Parathyroid adenoma (tissue), 2 donors: ENCODE measurements around the gene MAT2A.
"Not testable (repeated sequence)": the region's sequence is repeated elsewhere in the genome, so short reads cannot be mapped to it uniquely, and the experiment has no call there.

Experiments
- H2AFZ ChIP-seq: fragments of 300-600 bp; sonication (generic); one replicate; pipeline ENCODE4 v1.7.0; 2017; ENCODE audit warnings: antibody characterized with exemption, mild to moderate bottlenecking
- H3K27ac ChIP-seq: fragments of 300-600 bp; sonication (generic); one replicate; pipeline ENCODE4 v1.7.0; 2017
- H3K27me3 ChIP-seq: fragments of 300-600 bp; sonication (generic); one replicate; pipeline ENCODE4 v1.7.0; 2017; ENCODE audit warnings: low read length; ENCODE audit not compliant: control insufficient read depth, insufficient read depth
- H3K36me3 ChIP-seq: fragments of 300-600 bp; sonication (generic); one replicate; pipeline ENCODE4 v1.7.0; 2017; ENCODE audit warnings: low read length; ENCODE audit not compliant: control insufficient read depth, insufficient read depth
- H3K4me1 ChIP-seq: fragments of 300-600 bp; sonication (generic); one replicate; pipeline ENCODE4 v1.7.0; 2017; ENCODE audit warnings: control low read depth
- H3K4me2 ChIP-seq: fragments of 300-600 bp; sonication (generic); one replicate; pipeline ENCODE4 v1.7.0; 2017; ENCODE audit warnings: low read length
- H3K4me3 ChIP-seq: fragments of 300-600 bp; sonication (generic); one replicate; pipeline ENCODE4 v1.7.0; 2017; ENCODE audit warnings: low read depth, low read length
- H3K79me2 ChIP-seq: fragments of 300-600 bp; sonication (generic); one replicate; pipeline ENCODE4 v1.7.0; 2017; ENCODE audit warnings: control low read depth
- H3K9ac ChIP-seq: fragments of 300-600 bp; sonication (generic); one replicate; pipeline ENCODE4 v1.7.0; 2017; ENCODE audit warnings: mild to moderate bottlenecking
- H3K9me3 ChIP-seq: fragments of 300-600 bp; sonication (generic); one replicate; pipeline ENCODE4 v1.7.0; 2017; ENCODE audit warnings: low read length; ENCODE audit not compliant: control insufficient read depth
- CTCF ChIP-seq: fragments of 300-600 bp; sonication (generic); IDR thresholded peaks from one replicate; pipeline ENCODE4 v1.7.0; 2017; ENCODE audit warnings: antibody characterized with exemption, mild to moderate bottlenecking
- donor health status: primary hyperparathyroidism.

Gene MAT2A

GRCh38 chr2:85541262-85541661 lies 2.3 kb downstream of the MAT2A start:
- peaks cover 34% of the 10 kb centered on the region for H3K4me1 ChIP-seq
- no peak for TF ChIP-seq CTCF
- H2AFZ ChIP-seq = no peak overlapping the region
- H3K79me2 ChIP-seq = peaks cover 14% of the 10 kb centered on the region
- peak overlapping the region; percentile 97 for H3K4me3 ChIP-seq
- H3K4me2 ChIP-seq = peak overlapping the region; percentile 98
- H3K36me3 ChIP-seq = no peaks in the 10 kb centered on the region
- no peak overlapping the region for H3K27ac ChIP-seq
- no peaks in the 10 kb centered on the region for H3K9me3 ChIP-seq
- no peaks in the 10 kb centered on the region for H3K27me3 ChIP-seq
- H3K9ac ChIP-seq = no peak overlapping the region

GRCh38 chr2:85541753-85542457 lies 2.9 kb downstream of the MAT2A start:
- H3K9ac ChIP-seq = no peak overlapping the region
- no peaks in the 10 kb centered on the region for H3K27me3 ChIP-seq
- no peak for TF ChIP-seq CTCF
- no peaks in the 10 kb centered on the region for H3K9me3 ChIP-seq
- no peak overlapping the region for H3K27ac ChIP-seq
- H3K79me2 ChIP-seq = peaks cover 14% of the 10 kb centered on the region
- H2AFZ ChIP-seq = no peak overlapping the region
- H3K4me1 ChIP-seq = peaks cover 34% of the 10 kb centered on the region
- peak overlapping the region; percentile 97 for H3K4me3 ChIP-seq
- no peaks in the 10 kb centered on the region for H3K36me3 ChIP-seq
- no peak overlapping the region for H3K4me2 ChIP-seq

GRCh38 chr2:85542777-85543176 lies 3.8 kb downstream of the MAT2A start:
- H3K36me3 ChIP-seq = no peaks in the 10 kb centered on the region
- H3K4me3 ChIP-seq = no peak overlapping the region
- no peak overlapping the region for H3K9ac ChIP-seq
- no peaks in the 10 kb centered on the region for H3K27me3 ChIP-seq
- H3K27ac ChIP-seq = no peak overlapping the region
- H3K79me2 ChIP-seq = peaks cover 14% of the 10 kb centered on the region
- TF ChIP-seq CTCF = no peak
- no peak overlapping the region for H2AFZ ChIP-seq
- no peaks in the 10 kb centered on the region for H3K9me3 ChIP-seq
- H3K4me1 ChIP-seq = peaks cover 31% of the 10 kb centered on the region
- H3K4me2 ChIP-seq = no peak overlapping the region

- not testable (repeated sequence) for H3K27ac ChIP-seq, H3K4me3 ChIP-seq, H2AFZ ChIP-seq, H3K27me3 ChIP-seq, H3K9me3 ChIP-seq, H3K36me3 ChIP-seq, H3K9ac ChIP-seq, H3K4me2 ChIP-seq
- Histone ChIP-seq H3K79me2 (peaks cover 11% of the 10 kb centered on the region), H3K4me1 (peaks cover 27% of the 10 kb centered on the region)
Observed at GRCh38 chr2:85544254-85544691, 5.3 kb downstream of the MAT2A start.

GRCh38 chr2:85544915-85545779 lies 6.2 kb downstream of the MAT2A start:
- H3K4me3 ChIP-seq, H3K27ac ChIP-seq: not testable (repeated sequence)

More at GRCh38 chr2:85544915-85545779, 6.2 kb downstream of the MAT2A start:
- not testable (repeated sequence) for H3K27me3 ChIP-seq, H3K36me3 ChIP-seq, H2AFZ ChIP-seq, H3K4me2 ChIP-seq, H3K79me2 ChIP-seq, H3K9me3 ChIP-seq, H3K9ac ChIP-seq
- H3K4me1 ChIP-seq = peaks cover 27% of the 10 kb centered on the region
